Neural cell (in vitro differentiated cells): Measurements from ENCODE around the gene HCCS. TPM values are rescaled to one million over a fixed set of nuclear protein-coding genes. Genes with fewer than 3 reads are reported as not detected.

Experiments
- H2AFZ ChIP-seq: fragments of 200-600, 300-800 bp; sonication (generic), shearing (Covaris generic); 2 replicates; pipeline ENCODE4 v1.6.0; 2014; ENCODE audit warnings: low read depth, mild to moderate bottlenecking, antibody characterized with exemption, low read length, moderate library complexity
- H3F3A ChIP-seq: fragments of 200-600 bp; shearing (Covaris generic); 2 replicates; pipeline ENCODE4 v1.6.1; 2016; ENCODE audit warnings: mild to moderate bottlenecking, moderate library complexity, mixed read lengths, antibody characterized with exemption, low read length; ENCODE audit not compliant: insufficient read depth, poor library complexity, severe bottlenecking
- H3K27ac ChIP-seq: fragments of 200-600, 300-800 bp; sonication (generic), shearing (Covaris generic); 2 replicates; pipeline ENCODE4 v1.5.1; 2014; ENCODE audit warnings: mild to moderate bottlenecking, low read length, moderate library complexity
- H3K27me3 ChIP-seq: fragments of 300-800, 200-600 bp; sonication (generic), shearing (Covaris generic); 2 replicates; pipeline ENCODE4 v1.6.0; 2014; ENCODE audit warnings: mild to moderate bottlenecking, low read depth, low read length, moderate library complexity; ENCODE audit not compliant: insufficient read depth
- H3K36me3 ChIP-seq: fragments of 300-800, 200-600 bp; sonication (generic), shearing (Covaris generic); 2 replicates; pipeline ENCODE4 v1.5.1; 2014; ENCODE audit warnings: mild to moderate bottlenecking, antibody characterized with exemption, low read length, moderate library complexity; ENCODE audit not compliant: insufficient read depth
- H3K4me2 ChIP-seq: fragments of 300-800, 200-600 bp; sonication (generic), shearing (Covaris generic); 2 replicates; pipeline ENCODE4 v1.6.0; 2014; ENCODE audit warnings: mild to moderate bottlenecking, low read length
- H3K4me3 ChIP-seq: fragments of 300-800, 200-600 bp; sonication (generic), shearing (Covaris generic); 2 replicates; pipeline ENCODE4 v1.5.1; 2014; ENCODE audit warnings: mild to moderate bottlenecking, low read length, moderate library complexity
- H3K79me2 ChIP-seq: fragments of 200-600 bp; shearing (Covaris generic); replicated peaks from 2 replicates; pipeline ENCODE4 v1.6.0; 2014; ENCODE audit warnings: mild to moderate bottlenecking, low read length, moderate library complexity; ENCODE audit not compliant: insufficient read depth
- H3K9ac ChIP-seq: fragments of 300-800, 200-600 bp; sonication (generic), shearing (Covaris generic); 2 replicates; pipeline ENCODE4 v1.6.1; 2016; ENCODE audit warnings: mild to moderate bottlenecking, low read length, mixed read lengths
- H3K9me2 ChIP-seq: fragments of 200-600 bp; shearing (Covaris generic); 2 replicates; pipeline ENCODE4 v1.6.1; 2016; ENCODE audit warnings: mild to moderate bottlenecking, low read length, mixed read lengths; ENCODE audit not compliant: insufficient read depth
- H3K9me3 ChIP-seq: fragments of 200-600, 300-800 bp; sonication (generic), shearing (Covaris generic); 2 replicates; pipeline ENCODE4 v1.6.1; 2016; ENCODE audit warnings: mild to moderate bottlenecking, mixed run types, low read length, moderate library complexity, mixed read lengths
- H4K20me1 ChIP-seq: fragments of 200-600 bp; shearing (Covaris generic); 2 replicates; pipeline ENCODE4 v1.6.1; 2016; ENCODE audit warnings: mild to moderate bottlenecking, mixed run types; ENCODE audit not compliant: insufficient read depth
- CTCF ChIP-seq: fragments of 450-650 bp; IDR thresholded peaks from 2 replicates; pipeline ENCODE4 v1.5.1; 2014; ENCODE audit warnings: antibody characterized with exemption, mild to moderate bottlenecking, moderate library complexity; ENCODE audit not compliant: poor library complexity, severe bottlenecking
- EP300 ChIP-seq: fragments of 450-650 bp; conservative IDR thresholded peaks from 2 replicates; pipeline ENCODE4 v1.6.1; 2014; ENCODE audit warnings: antibody characterized with exemption, mild to moderate bottlenecking, moderate library complexity; ENCODE audit not compliant: poor library complexity, severe bottlenecking
- EZH2 ChIP-seq: fragments of 200-600, 300-800 bp; shearing (Covaris generic), sonication (generic); IDR thresholded peaks from 2 replicates; pipeline ENCODE4 v1.6.1; 2014; ENCODE audit warnings: antibody characterized with exemption, low read length, borderline replicate concordance, mild to moderate bottlenecking; ENCODE audit not compliant: insufficient read depth, poor library complexity, severe bottlenecking
- MXI1 ChIP-seq: fragments of 450-650 bp; conservative IDR thresholded peaks from 2 replicates; pipeline ENCODE4 v1.6.1; 2014; ENCODE audit warnings: antibody characterized with exemption, mild to moderate bottlenecking; ENCODE audit not compliant: poor library complexity, severe bottlenecking
- POLR2AphosphoS5 ChIP-seq: IDR thresholded peaks from 2 replicates; pipeline ENCODE4 v1.6.1; 2012
- RAD21 ChIP-seq: fragments of 450-650 bp; conservative IDR thresholded peaks from 2 replicates; pipeline ENCODE4 v1.6.1; 2014; ENCODE audit warnings: antibody characterized with exemption, mild to moderate bottlenecking, moderate library complexity
- REST ChIP-seq: IDR thresholded peaks from 2 replicates; pipeline ENCODE4 v1.6.1; 2012; ENCODE audit warnings: borderline replicate concordance
- SMC3 ChIP-seq: fragments of 450-650 bp; conservative IDR thresholded peaks from 2 replicates; pipeline ENCODE4 v1.6.1; 2014; ENCODE audit warnings: antibody characterized with exemption, mild to moderate bottlenecking, moderate library complexity; ENCODE audit not compliant: poor library complexity
- TAF1 ChIP-seq: IDR thresholded peaks from 2 replicates; pipeline ENCODE4 v1.6.1; 2012; ENCODE audit warnings: low read depth
- polyA plus RNA-seq: library from polyadenylated mRNA; depleted of rRNA; stranded (reverse); fragments of >200 nt; gene quantifications from 2 replicates; pipeline ENCODE4 v1.2.3, GENCODE V29; 2014

The HCCS gene
- polyA plus RNA-seq, 1 donor from 2014 or later, result 17.6 TPM

- Histone ChIP-seq H3K9me3 (no peaks in the 10 kb centered on the region), H3F3A (no peaks in the 10 kb centered on the region), H3K4me2 (no peak overlapping the region), H3K4me3 (no peak overlapping the region), H3K36me3 (no peaks in the 10 kb centered on the region), H3K27me3 (no peaks in the 10 kb centered on the region), H3K79me2 (no peaks in the 10 kb centered on the region), H3K9ac (no peak overlapping the region), H2AFZ (no peak overlapping the region), H3K9me2 (no peaks in the 10 kb centered on the region), H4K20me1 (no peaks in the 10 kb centered on the region), H3K27ac (no peak overlapping the region)
- TF ChIP-seq POLR2AphosphoS5 (no peak), MXI1 (no peak), REST (no peak), EZH2 (no peak), CTCF (no peak), SMC3 (no peak), EP300 (no peak), TAF1 (no peak), RAD21 (no peak)
Observed at GRCh38 chrX:11151799-11152559, 40.8 kb downstream of the HCCS start.

- Histone ChIP-seq H3K9me3 (no peaks in the 10 kb centered on the region), H3K36me3 (no peaks in the 10 kb centered on the region), H3K27me3 (no peaks in the 10 kb centered on the region), H3K9me2 (no peaks in the 10 kb centered on the region), H3K9ac (no peak overlapping the region), H3K4me2 (no peak overlapping the region), H3F3A (no peaks in the 10 kb centered on the region), H4K20me1 (no peaks in the 10 kb centered on the region), H3K79me2 (no peaks in the 10 kb centered on the region), H2AFZ (no peak overlapping the region), H3K27ac (no peak overlapping the region), H3K4me3 (no peak overlapping the region)
- TF ChIP-seq EP300 (no peak), SMC3 (no peak), REST (no peak), CTCF (no peak)
Observed at GRCh38 chrX:11159149-11159548, 48.0 kb downstream of the HCCS start.
